Measurements from ENCODE around the gene NRCAM. TPM values are rescaled to one million over a fixed set of nuclear protein-coding genes. Genes with fewer than 3 reads are reported as not detected.

The NRCAM gene
- total RNA-seq, 1 experiment from 2014 or later, result 1.1 TPM

DNA sequence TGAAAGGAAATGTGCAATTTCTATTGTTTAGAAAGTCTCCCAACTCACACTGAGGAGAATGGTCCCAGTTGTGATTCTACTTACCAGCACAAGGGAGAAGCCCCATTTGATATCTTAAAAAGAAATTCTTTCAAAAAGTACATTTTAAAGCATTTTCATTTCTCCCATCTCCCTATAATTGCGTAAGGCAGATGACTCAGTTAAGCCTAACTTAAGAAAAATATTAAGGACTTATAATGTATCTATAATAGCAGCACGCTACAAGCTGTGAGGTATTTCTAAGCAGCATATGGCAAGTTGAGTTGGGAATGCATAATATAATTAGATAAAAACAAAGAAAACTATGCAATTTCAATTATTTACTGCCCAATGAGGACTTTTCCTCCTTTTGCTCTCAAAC lies 8.5 kb upstream of the NRCAM start:
- CTCF ChIA-PET, result interaction anchor here (1.6 kb wide), 1 partner anchor 282 kb away, joined by 5 read pairs; no protein-coding TSS in a partner anchor
- no peak overlapping the region for H3K4me3 Mint-ChIP-seq (ENCODE audit: unreplicated experiment)

DNA sequence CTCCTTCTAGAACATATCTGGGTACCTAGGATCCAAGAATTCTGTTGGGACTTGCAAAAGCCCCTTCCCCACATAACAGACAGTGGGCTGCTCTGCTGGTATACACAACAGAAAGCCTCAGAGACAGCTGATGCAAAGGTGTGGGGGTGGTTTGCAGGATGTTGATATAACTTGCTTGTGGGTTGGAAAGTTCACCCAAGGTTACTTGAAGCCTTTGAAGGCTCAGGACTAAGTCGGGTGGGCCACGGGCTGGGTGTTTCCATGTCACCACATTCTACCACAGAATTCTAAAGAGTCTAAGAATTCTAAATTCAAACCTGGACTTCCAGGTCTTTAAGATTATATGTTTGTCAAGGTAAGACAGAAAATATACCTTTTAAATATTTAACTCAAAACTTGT lies 7.4 kb upstream of the NRCAM start:
- intact Hi-C loops (cut with micrococcal nuclease), result no loop called here
- ChIA-PET CTCF (interaction anchor here (1.6 kb wide), 1 partner anchor 281 kb away, joined by 5 read pairs; no protein-coding TSS in a partner anchor), POLR2A (no interaction called here)
- no peak for DNase-seq (ENCODE audit: unreplicated experiment)
- Mint-ChIP-seq H3K4me1 (ENCODE audit: insufficient read depth, unreplicated experiment) (no peaks in the 10 kb centered on the region), H3K27me3 (ENCODE audit: insufficient read depth, unreplicated experiment) (peaks cover 3% of the 10 kb centered on the region), H3K4me3 (ENCODE audit: unreplicated experiment) (no peak overlapping the region), H3K9me3 (ENCODE audit: unreplicated experiment) (no peaks in the 10 kb centered on the region), H3K27ac (ENCODE audit: low read depth, unreplicated experiment) (no peak overlapping the region), H3K36me3 (ENCODE audit: insufficient read depth, unreplicated experiment) (no peaks in the 10 kb centered on the region)
- TF ChIP-seq CTCF (IDR thresholded peaks at IDR 0.05; ENCODE audit: unreplicated experiment), result no peak
- no TSS peak for BruUV-seq (replicated peaks)

More for the DNA sequence above, 8.5 kb upstream of the NRCAM start:
- no peak for TF ChIP-seq CTCF (IDR thresholded peaks at IDR 0.05; ENCODE audit: unreplicated experiment)
- Mint-ChIP-seq H3K9me3 (ENCODE audit: unreplicated experiment) (no peaks in the 10 kb centered on the region), H3K36me3 (ENCODE audit: insufficient read depth, unreplicated experiment) (no peaks in the 10 kb centered on the region), H3K4me1 (ENCODE audit: insufficient read depth, unreplicated experiment) (no peaks in the 10 kb centered on the region), H3K27ac (ENCODE audit: low read depth, unreplicated experiment) (no peak overlapping the region), H3K27me3 (ENCODE audit: insufficient read depth, unreplicated experiment) (no peaks in the 10 kb centered on the region)
- POLR2A ChIA-PET, result no interaction called here
- intact Hi-C loops (cut with micrococcal nuclease), result no loop called here
- BruUV-seq (replicated peaks), result no TSS peak
- no peak for DNase-seq (ENCODE audit: unreplicated experiment)

DNA sequence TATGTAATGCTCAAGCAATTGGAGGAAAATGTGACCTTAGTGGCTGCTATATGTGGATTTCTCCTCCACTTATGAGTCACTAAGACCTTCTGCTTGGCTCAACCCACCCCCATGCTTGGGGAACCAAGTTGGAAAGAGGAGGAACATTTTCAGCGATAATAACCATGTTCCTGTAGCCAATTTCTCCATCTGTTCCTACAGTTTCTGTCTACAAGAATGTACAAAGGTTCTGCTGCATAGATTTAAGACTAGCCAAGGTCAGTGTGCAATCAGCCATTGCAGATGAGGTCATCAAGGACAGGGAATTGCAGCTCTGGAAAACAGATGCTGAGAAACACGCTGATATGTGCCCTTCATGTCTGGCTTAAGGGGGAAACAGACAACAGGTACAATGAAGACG lies 5.6 kb upstream of the NRCAM start:
- ChIA-PET POLR2A (no interaction called here), CTCF (interaction anchor here (0.8 to 1.6 kb wide), 3 partner anchors 12 to 285 kb away, joined by 3 to 4 read pairs (median 4); no protein-coding TSS in a partner anchor)
- Mint-ChIP-seq H3K36me3 (ENCODE audit: insufficient read depth, unreplicated experiment) (no peaks in the 10 kb centered on the region), H3K4me3 (ENCODE audit: unreplicated experiment) (no peak overlapping the region), H3K27ac (ENCODE audit: low read depth, unreplicated experiment) (no peak overlapping the region), H3K4me1 (ENCODE audit: insufficient read depth, unreplicated experiment) (no peaks in the 10 kb centered on the region), H3K27me3 (ENCODE audit: insufficient read depth, unreplicated experiment) (peaks cover 21% of the 10 kb centered on the region), H3K9me3 (ENCODE audit: unreplicated experiment) (no peaks in the 10 kb centered on the region)
- intact Hi-C loops (cut with micrococcal nuclease), result no loop called here
- no peak for TF ChIP-seq CTCF (IDR thresholded peaks at IDR 0.05; ENCODE audit: unreplicated experiment)
- no TSS peak for BruUV-seq (replicated peaks)
- no peak for DNase-seq (ENCODE audit: unreplicated experiment)

GRCh38 chr7:108460964-108461363 lies 4.7 kb upstream of the NRCAM start:
- peaks cover 27% of the 10 kb centered on the region for H3K27me3 Mint-ChIP-seq (ENCODE audit: insufficient read depth, unreplicated experiment)
- no peak overlapping the region for H3K4me3 Mint-ChIP-seq (ENCODE audit: unreplicated experiment)
- H3K9me3 Mint-ChIP-seq (ENCODE audit: unreplicated experiment), result no peaks in the 10 kb centered on the region
- intact Hi-C loops (cut with micrococcal nuclease), result loop anchor here (1.0 kb wide), 1 partner anchor 280 kb away; no protein-coding TSS in a partner anchor
- no peak for TF ChIP-seq CTCF (IDR thresholded peaks at IDR 0.05; ENCODE audit: unreplicated experiment)
- H3K27ac Mint-ChIP-seq (ENCODE audit: low read depth, unreplicated experiment), result no peak overlapping the region
- ChIA-PET POLR2A (no interaction called here), CTCF (interaction anchor here (0.6 to 1.7 kb wide), 11 partner anchors 11 to 716 kb away, joined by 3 to 8 read pairs (median 4); no protein-coding TSS in a partner anchor)
- no peaks in the 10 kb centered on the region for H3K36me3 Mint-ChIP-seq (ENCODE audit: insufficient read depth, unreplicated experiment)
- BruUV-seq (replicated peaks), result no TSS peak
- no peak for DNase-seq (ENCODE audit: unreplicated experiment)
- H3K4me1 Mint-ChIP-seq (ENCODE audit: insufficient read depth, unreplicated experiment), result no peaks in the 10 kb centered on the region

All from MCF 10A (cell line).